Loucy (cell line): ENCODE results near the gene RTN4RL2.

Experiments used
- H2AFZ ChIP-seq: fragments of 200-600 bp; sonication (generic); 2 replicates; pipeline ENCODE4 v1.6.0; 2016; ENCODE audit warnings: antibody characterized with exemption, mild to moderate bottlenecking, low read length, moderate library complexity
- H3F3A ChIP-seq: fragments of 200-600 bp; 2 replicates; pipeline ENCODE4 v1.6.0; 2016; ENCODE audit warnings: antibody characterized with exemption, low read depth, mild to moderate bottlenecking
- H3K27me3 ChIP-seq: fragments of 200-600 bp; sonication (generic); 2 replicates; pipeline ENCODE4 v1.6.1; 2014; ENCODE audit warnings: low read length, mild to moderate bottlenecking; ENCODE audit not compliant: insufficient read depth, poor library complexity, severe bottlenecking
- H3K36me3 ChIP-seq: fragments of 200-600 bp; sonication (generic); 2 replicates; pipeline ENCODE4 v1.6.1; 2016; ENCODE audit warnings: low read length; ENCODE audit not compliant: insufficient read depth
- H3K4me1 ChIP-seq: fragments of 200-600 bp; sonication (generic); 2 replicates; pipeline ENCODE4 v1.5.1; 2014; ENCODE audit warnings: low read length, mild to moderate bottlenecking; ENCODE audit not compliant: insufficient read depth, poor library complexity, severe bottlenecking
- H3K4me2 ChIP-seq: fragments of 200-600 bp; sonication (generic); 2 replicates; pipeline ENCODE4 v1.6.0; 2014; ENCODE audit warnings: antibody characterized with exemption, low read length, low read depth, mild to moderate bottlenecking; ENCODE audit not compliant: poor library complexity, severe bottlenecking
- H3K4me3 ChIP-seq: fragments of 200-600 bp; sonication (generic); 2 replicates; pipeline ENCODE4 v1.5.1; 2014; ENCODE audit warnings: low read length, mild to moderate bottlenecking, mixed read lengths; ENCODE audit not compliant: poor library complexity, severe bottlenecking
- H3K79me2 ChIP-seq: fragments of 200-600 bp; sonication (generic); 2 replicates; pipeline ENCODE4 v1.6.1; 2014; ENCODE audit warnings: low read length; ENCODE audit not compliant: insufficient read depth
- H3K9ac ChIP-seq: fragments of 200-600 bp; sonication (generic); 2 replicates; pipeline ENCODE4 v1.6.0; 2014; ENCODE audit warnings: mild to moderate bottlenecking, low read depth, low read length, moderate library complexity; ENCODE audit not compliant: poor library complexity, severe bottlenecking
- H3K9me2 ChIP-seq: fragments of 200-600 bp; sonication (generic); replicated peaks from 2 replicates; pipeline ENCODE4 v1.6.1; 2016; ENCODE audit warnings: low read depth, low read length, mixed read lengths
- H3K9me3 ChIP-seq: fragments of 200-600 bp; sonication (generic); 2 replicates; pipeline ENCODE4 v1.6.1; 2014; ENCODE audit warnings: mild to moderate bottlenecking, antibody characterized with exemption, low read length, low read depth; ENCODE audit not compliant: insufficient read depth
- H4K20me1 ChIP-seq: fragments of 200-600 bp; sonication (generic); 2 replicates; pipeline ENCODE4 v1.6.0; 2014; ENCODE audit warnings: antibody characterized with exemption, low read length, mild to moderate bottlenecking; ENCODE audit not compliant: insufficient read depth, poor library complexity, severe bottlenecking
- CTCF ChIP-seq: fragments of 200-600 bp; sonication (generic); conservative IDR thresholded peaks from 2 replicates; pipeline ENCODE4 v1.5.1; 2014; ENCODE audit warnings: mild to moderate bottlenecking, antibody characterized with exemption, low read length
- EZH2phosphoT487 ChIP-seq: fragments of 200-600 bp; IDR thresholded peaks from 2 replicates; pipeline ENCODE4 v1.6.1; 2018; ENCODE audit warnings: antibody characterized with exemption, mild to moderate bottlenecking, moderate library complexity, borderline replicate concordance

The RTN4RL2 gene

GRCh38 chr11:57469268-57469667 is 8.9 kb downstream of the RTN4RL2 start:
- Histone ChIP-seq H3K27me3 (no peaks in the 10 kb centered on the region), H2AFZ (no peak overlapping the region), H3K9ac (no peak overlapping the region), H3K79me2 (no peaks in the 10 kb centered on the region), H3K36me3 (no peaks in the 10 kb centered on the region), H3F3A (no peaks in the 10 kb centered on the region), H3K9me3 (no peaks in the 10 kb centered on the region), H4K20me1 (no peaks in the 10 kb centered on the region), H3K9me2 (no peaks in the 10 kb centered on the region), H3K4me3 (no peak overlapping the region), H3K4me2 (no peak overlapping the region), H3K4me1 (peaks cover 11% of the 10 kb centered on the region)
- TF ChIP-seq EZH2phosphoT487 (no peak), CTCF (no peak)

- Histone ChIP-seq H3K9ac (no peak overlapping the region), H3F3A (no peaks in the 10 kb centered on the region), H3K36me3 (no peaks in the 10 kb centered on the region), H3K9me3 (no peaks in the 10 kb centered on the region), H3K4me2 (no peak overlapping the region), H3K27me3 (no peaks in the 10 kb centered on the region), H3K79me2 (no peaks in the 10 kb centered on the region; the same call in 1 of the 2 replicates), H2AFZ (no peak overlapping the region), H3K4me1 (peaks cover 26% of the 10 kb centered on the region), H3K4me3 (no peak overlapping the region), H4K20me1 (no peaks in the 10 kb centered on the region), H3K9me2 (no peaks in the 10 kb centered on the region)
- TF ChIP-seq CTCF: no peak
- no peak for TF ChIP-seq EZH2phosphoT487
Measured at GRCh38 chr11:57471496-57471895, 11.2 kb downstream of the RTN4RL2 start.

GRCh38 chr11:57473285-57473841 is 13.0 kb downstream of the RTN4RL2 start:
- Histone ChIP-seq H3K4me2 (peak overlapping the region; percentile 70), H3K4me1 (peaks cover 26% of the 10 kb centered on the region), H3K4me3 (peak overlapping the region; percentile 62), H3F3A (no peaks in the 10 kb centered on the region), H3K9ac (peak overlapping the region; percentile 44), H3K36me3 (no peaks in the 10 kb centered on the region), H2AFZ (no peak overlapping the region), H4K20me1 (no peaks in the 10 kb centered on the region), H3K79me2 (no peaks in the 10 kb centered on the region; the same call in 1 of the 2 replicates), H3K9me3 (no peaks in the 10 kb centered on the region), H3K9me2 (no peaks in the 10 kb centered on the region), H3K27me3 (no peaks in the 10 kb centered on the region)
- no peak for TF ChIP-seq EZH2phosphoT487
- TF ChIP-seq CTCF: no peak
